Stimulated activated naive CD8-positive, alpha-beta T cell treated with anti-CD3 and anti-CD28 coated beads, Interleukin-15, Interleukin-2, amounts not matched to agents 100 ng/mL and 50 ng/mL, for 24 hours (primary cell): Measurements from ENCODE around the gene MACROH2A2.
A peak's percentile ranks its signal among the peaks of the same experiment; 100 is the strongest.
"Not testable (repeated sequence)": the region's sequence is repeated elsewhere in the genome, so short reads cannot be mapped to it uniquely, and the experiment has no call there.

Experiments
- H3K27ac Mint-ChIP-seq: one replicate; pipeline ENCODE4 v1.8.0; 2021; ENCODE audit warnings: mild to moderate bottlenecking, mixed read lengths
- H3K27me3 Mint-ChIP-seq: one replicate; pipeline ENCODE4 v1.8.0; 2021; ENCODE audit warnings: mixed read lengths
- H3K36me3 Mint-ChIP-seq: one replicate; pipeline ENCODE4 v1.8.0; 2021; ENCODE audit warnings: low read depth, mixed read lengths
- H3K4me1 Mint-ChIP-seq: one replicate; pipeline ENCODE4 v1.8.0; 2021; ENCODE audit warnings: low read depth, mixed read lengths
- H3K4me3 Mint-ChIP-seq: one replicate; pipeline ENCODE4 v1.8.0; 2021; ENCODE audit warnings: mild to moderate bottlenecking, mixed read lengths
- H3K9me3 Mint-ChIP-seq: one replicate; pipeline ENCODE4 v1.8.0; 2021; ENCODE audit warnings: mixed read lengths

MACROH2A2 gene

DNA sequence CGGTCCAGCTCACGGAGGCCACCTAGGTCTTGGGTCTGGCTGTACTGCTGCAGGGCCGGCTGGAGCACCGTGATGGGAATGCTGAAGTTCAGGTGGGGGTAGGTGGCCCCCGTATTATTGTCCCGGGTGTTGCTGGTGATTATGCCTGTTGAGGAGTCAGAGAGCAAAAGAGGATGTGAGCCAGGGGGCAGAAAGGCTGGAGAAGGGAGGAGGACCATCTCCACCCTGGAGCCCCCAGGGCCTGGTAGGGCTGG is 87.3 kb downstream of the MACROH2A2 start:
- Mint-ChIP-seq H3K27me3 (no peaks in the 10 kb centered on the region), H3K36me3 (peaks cover 15% of the 10 kb centered on the region), H3K27ac (no peak overlapping the region), H3K4me1 (peaks cover 25% of the 10 kb centered on the region), H3K4me3 (no peak overlapping the region), H3K9me3 (no peaks in the 10 kb centered on the region)

GRCh38 chr10:70140297-70140696 is 87.7 kb downstream of the MACROH2A2 start:
- Mint-ChIP-seq H3K9me3 (no peaks in the 10 kb centered on the region), H3K27me3 (no peaks in the 10 kb centered on the region), H3K4me1 (peaks cover 25% of the 10 kb centered on the region), H3K27ac (no peak overlapping the region), H3K36me3 (peaks cover 15% of the 10 kb centered on the region), H3K4me3 (no peak overlapping the region)

DNA sequence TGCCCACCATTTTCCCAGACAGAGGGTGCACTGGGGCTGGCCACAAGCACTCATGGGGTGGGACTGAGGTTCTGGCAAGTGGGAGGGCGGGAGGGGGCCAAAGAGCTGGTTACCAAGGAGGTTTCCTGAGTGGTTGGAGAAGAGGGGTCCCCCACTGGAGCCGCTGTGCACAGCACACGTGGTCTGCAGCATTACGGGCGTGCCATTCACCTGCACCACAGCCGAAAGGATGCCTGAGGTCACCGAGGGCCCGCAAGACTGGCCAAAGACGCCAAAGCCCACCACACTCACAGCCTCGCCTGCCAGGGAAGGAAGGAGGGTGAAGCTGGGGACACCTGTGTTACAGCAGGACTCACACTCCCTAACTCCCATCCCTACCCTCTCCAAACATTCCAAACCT is 89.9 kb downstream of the MACROH2A2 start:
- H3K4me3 Mint-ChIP-seq = no peak overlapping the region
- no peaks in the 10 kb centered on the region for H3K27me3 Mint-ChIP-seq
- no peak overlapping the region for H3K27ac Mint-ChIP-seq
- H3K36me3 Mint-ChIP-seq = peaks cover 9% of the 10 kb centered on the region
- peaks cover 28% of the 10 kb centered on the region for H3K4me1 Mint-ChIP-seq
- H3K9me3 Mint-ChIP-seq = no peaks in the 10 kb centered on the region

- Mint-ChIP-seq H3K36me3 (peaks cover 8% of the 10 kb centered on the region), H3K9me3 (no peaks in the 10 kb centered on the region), H3K27me3 (no peaks in the 10 kb centered on the region), H3K4me3 (peak overlapping the region; percentile 90), H3K4me1 (peaks cover 28% of the 10 kb centered on the region), H3K27ac (peak overlapping the region; percentile 81)
Observed at GRCh38 chr10:70144372-70145110, 91.9 kb downstream of the MACROH2A2 start.

DNA sequence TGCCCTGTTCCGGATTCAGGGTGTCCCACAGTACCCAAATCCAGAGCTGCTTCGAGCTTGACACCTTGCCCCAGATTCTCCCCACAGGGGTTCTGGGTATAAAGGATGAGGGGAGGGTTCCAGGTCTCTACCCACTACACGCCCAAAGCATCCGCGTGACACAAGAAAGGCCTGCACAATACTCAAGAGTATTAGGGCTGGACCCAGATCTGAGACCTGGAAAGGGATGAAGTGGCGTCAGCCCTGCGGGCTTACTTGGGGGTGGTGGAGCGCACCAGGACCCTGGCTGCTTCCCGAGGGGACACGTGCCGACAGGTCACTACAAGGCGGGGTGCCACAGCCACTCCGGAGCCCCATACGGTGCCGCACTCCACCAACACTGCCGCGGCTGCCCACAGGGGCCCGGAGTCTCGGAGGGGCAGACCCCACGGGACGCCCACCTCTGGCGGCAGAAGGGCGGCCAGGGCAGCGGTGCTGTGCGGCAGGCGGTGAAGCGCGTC is 92.6 kb downstream of the MACROH2A2 start:
- Mint-ChIP-seq H3K9me3 (no peaks in the 10 kb centered on the region), H3K27ac (peak overlapping the region; percentile 81), H3K36me3 (peaks cover 10% of the 10 kb centered on the region), H3K4me3 (peak overlapping the region; percentile 90), H3K4me1 (peaks cover 28% of the 10 kb centered on the region), H3K27me3 (no peaks in the 10 kb centered on the region)

DNA sequence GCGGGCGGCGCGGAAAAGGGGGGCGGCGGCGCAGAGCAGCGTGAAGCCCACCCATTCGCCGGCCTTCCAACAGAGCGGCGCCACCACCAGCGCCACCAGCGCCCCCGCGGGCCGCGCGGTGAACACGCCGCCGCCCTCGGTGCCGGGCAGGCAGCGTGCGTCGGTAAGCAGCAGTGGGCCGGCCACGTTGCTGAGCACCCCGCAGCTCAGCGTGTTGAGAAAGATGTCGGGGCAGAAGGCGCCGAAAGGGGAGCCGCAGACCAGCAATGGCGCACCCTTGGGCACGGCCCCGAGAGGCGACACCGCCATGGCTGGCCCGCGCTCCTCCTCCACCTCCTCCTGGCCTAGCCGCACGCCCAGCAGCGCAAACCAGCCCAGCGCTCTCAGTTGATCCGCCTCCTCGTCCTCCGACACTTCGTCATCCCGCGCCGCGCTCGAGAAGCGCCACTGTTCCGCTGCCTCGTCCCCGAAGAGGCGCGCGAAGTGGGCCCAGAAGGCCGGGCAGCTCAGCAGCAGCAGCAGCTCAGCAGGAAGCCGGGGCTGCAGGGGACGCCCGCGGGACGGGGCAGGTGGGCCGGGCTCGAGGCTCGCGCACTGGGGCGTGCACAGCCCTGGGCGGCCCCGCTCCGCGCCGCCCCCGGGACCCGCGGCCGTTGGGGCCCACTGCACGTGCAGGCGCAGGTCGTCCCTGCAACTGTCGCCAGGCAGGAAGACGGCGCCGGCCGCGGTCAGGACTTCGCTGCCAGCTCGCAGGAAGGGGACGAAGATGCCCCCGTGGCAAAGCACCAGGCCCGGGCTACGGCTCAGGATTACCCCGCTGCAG is 93.2 kb downstream of the MACROH2A2 start:
- H3K4me1 Mint-ChIP-seq = peaks cover 28% of the 10 kb centered on the region
- peak overlapping the region; percentile 90 for H3K4me3 Mint-ChIP-seq
- H3K9me3 Mint-ChIP-seq = no peaks in the 10 kb centered on the region
- no peaks in the 10 kb centered on the region for H3K27me3 Mint-ChIP-seq
- peaks cover 10% of the 10 kb centered on the region for H3K36me3 Mint-ChIP-seq
- peak overlapping the region; percentile 97 for H3K27ac Mint-ChIP-seq

DNA sequence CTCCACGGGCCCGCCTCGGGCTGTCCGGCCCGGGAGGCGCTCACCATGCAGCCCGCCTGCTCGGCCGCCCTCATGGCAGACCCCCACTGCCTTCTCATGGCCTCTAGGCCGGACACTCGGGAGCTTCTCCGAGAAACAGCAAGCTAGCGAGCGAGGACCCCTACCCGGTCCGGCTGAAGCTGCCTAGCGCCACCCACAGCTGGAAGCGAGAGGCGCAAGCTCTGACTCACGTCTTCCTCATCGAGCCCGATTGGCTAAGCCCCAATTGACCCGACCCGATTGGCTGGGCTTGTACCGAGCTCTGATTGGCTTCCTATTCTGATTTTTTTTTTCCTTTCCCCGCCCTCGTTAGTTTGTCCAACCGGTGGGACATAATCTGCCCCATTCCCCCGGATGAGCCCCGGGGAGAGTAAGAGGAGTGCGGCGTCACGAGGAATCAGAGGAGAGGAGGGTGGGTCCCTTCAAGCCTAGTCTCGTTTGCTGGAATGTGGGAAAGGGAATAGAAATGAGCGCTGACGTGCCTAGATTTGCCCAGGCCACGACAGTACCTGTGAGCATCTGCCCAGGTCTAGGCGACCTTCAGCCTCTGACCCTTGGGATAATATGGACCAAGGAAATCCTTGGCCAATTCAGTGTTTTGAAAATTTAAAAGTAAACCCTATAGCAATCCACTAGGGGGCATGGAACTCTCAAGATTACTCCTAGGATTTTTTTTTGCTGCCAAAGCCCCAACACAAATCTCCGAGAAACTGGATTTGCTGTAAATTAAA is 94.0 kb downstream of the MACROH2A2 start, which contains the start of gene TYSND1:
TYSND1 (minus strand) TSS at position 212 of the 770 bp plus-strand sequence; CDS start at position 98, 114 bp downstream.
- peak within 1 kb of the TSS; percentile 97 for H3K27ac Mint-ChIP-seq

GRCh38 chr10:70147259-70147625 is 94.6 kb downstream of the MACROH2A2 start:
- Mint-ChIP-seq H3K27me3 (no peaks in the 10 kb centered on the region), H3K4me3 (peak overlapping the region; percentile 90), H3K27ac (peak overlapping the region; percentile 97), H3K4me1 (peaks cover 28% of the 10 kb centered on the region), H3K9me3 (no peaks in the 10 kb centered on the region), H3K36me3 (peaks cover 23% of the 10 kb centered on the region)

More for the DNA sequence above, 94.0 kb downstream of the MACROH2A2 start, which contains the start of gene TYSND1:
- H3K36me3 Mint-ChIP-seq = peaks cover 17% of the 10 kb centered on the region
- H3K4me3 Mint-ChIP-seq = peak within 1 kb of the TSS; percentile 90
- H3K9me3 Mint-ChIP-seq = no peaks in the 10 kb centered on the region
- no peaks in the 10 kb centered on the region for H3K27me3 Mint-ChIP-seq
- H3K4me1 Mint-ChIP-seq = peaks cover 28% of the 10 kb centered on the region

GRCh38 chr10:70148516-70148915 is 95.9 kb downstream of the MACROH2A2 start:
- Mint-ChIP-seq H3K4me1 (peaks cover 27% of the 10 kb centered on the region), H3K9me3 (no peaks in the 10 kb centered on the region), H3K27me3 (no peaks in the 10 kb centered on the region), H3K36me3 (peaks cover 36% of the 10 kb centered on the region), H3K4me3 (no peak overlapping the region), H3K27ac (peak overlapping the region; percentile 48)

GRCh38 chr10:70155255-70155838 is 102.7 kb downstream of the MACROH2A2 start:
- Mint-ChIP-seq H3K27ac (peak overlapping the region; percentile 12), H3K9me3 (no peaks in the 10 kb centered on the region), H3K36me3 (peaks cover 93% of the 10 kb centered on the region), H3K27me3 (no peaks in the 10 kb centered on the region), H3K4me1 (peaks cover 7% of the 10 kb centered on the region), H3K4me3 (no peak overlapping the region)

DNA sequence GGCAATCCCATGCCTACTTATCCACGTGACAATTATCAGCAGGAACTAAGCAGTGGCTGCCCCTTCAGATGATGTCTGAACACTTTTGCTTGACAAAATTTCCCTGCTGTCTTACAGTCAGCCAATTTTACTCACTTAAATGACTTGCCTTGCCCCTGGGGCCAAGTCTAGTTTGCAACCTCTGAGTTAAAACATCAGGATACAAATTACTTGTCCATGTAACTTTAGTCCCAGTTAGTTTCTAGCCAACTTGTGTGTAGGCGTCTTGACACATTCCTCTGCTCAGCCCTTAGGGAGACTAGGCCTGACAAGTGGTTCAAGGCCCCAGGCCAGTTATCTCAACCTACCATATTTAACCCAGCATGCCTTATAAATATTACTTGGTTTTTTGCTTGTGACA is 105.5 kb downstream of the MACROH2A2 start:
- peaks cover 84% of the 10 kb centered on the region for H3K36me3 Mint-ChIP-seq
- peaks cover 33% of the 10 kb centered on the region for H3K4me1 Mint-ChIP-seq
- H3K27ac Mint-ChIP-seq = no peak overlapping the region
- no peak overlapping the region for H3K4me3 Mint-ChIP-seq
- no peaks in the 10 kb centered on the region for H3K27me3 Mint-ChIP-seq
- H3K9me3 Mint-ChIP-seq = no peaks in the 10 kb centered on the region

DNA sequence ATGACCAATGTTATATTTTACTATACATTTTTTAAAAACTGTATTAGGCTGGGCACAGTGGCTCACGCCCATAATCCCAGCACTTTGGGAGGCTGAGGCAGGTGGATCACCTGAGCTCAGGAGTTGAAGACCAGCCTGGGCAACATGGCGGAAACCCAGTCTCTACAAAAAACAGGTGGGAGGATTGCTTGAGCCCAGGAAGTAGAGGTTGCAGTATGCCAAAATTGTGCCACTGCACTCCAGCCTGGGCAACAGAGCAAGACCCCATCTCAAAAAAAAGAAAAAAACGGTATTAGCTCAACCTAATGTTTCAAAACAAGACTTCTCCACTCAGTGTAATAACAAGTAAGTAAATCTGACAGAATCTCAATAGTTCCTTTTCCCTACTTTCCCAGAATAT is 106.7 kb downstream of the MACROH2A2 start:
- not testable (repeated sequence) for H3K27ac Mint-ChIP-seq, H3K9me3 Mint-ChIP-seq, H3K4me3 Mint-ChIP-seq, H3K27me3 Mint-ChIP-seq
- H3K4me1 Mint-ChIP-seq = peaks cover 45% of the 10 kb centered on the region
- peaks cover 82% of the 10 kb centered on the region for H3K36me3 Mint-ChIP-seq

- peak overlapping the region; percentile 86 for H3K27ac Mint-ChIP-seq
- H3K27me3 Mint-ChIP-seq = no peaks in the 10 kb centered on the region
- H3K36me3 Mint-ChIP-seq = peaks cover 79% of the 10 kb centered on the region
- no peaks in the 10 kb centered on the region for H3K9me3 Mint-ChIP-seq
- peak overlapping the region; percentile 59 for H3K4me3 Mint-ChIP-seq
- peaks cover 58% of the 10 kb centered on the region for H3K4me1 Mint-ChIP-seq
Observed at GRCh38 chr10:70160798-70161197, 108.2 kb downstream of the MACROH2A2 start.
